Upper lobe of right lung (tissue), 1 donor: ENCODE measurements around the gene RAP2A. TPM values are rescaled to one million over a fixed set of nuclear protein-coding genes. Genes with fewer than 3 reads are reported as not detected.

ENCODE experiments used
- ATAC-seq: fragments of 200-7000 bp; cut with Tn5 transposase; one replicate; pipeline ENCODE4 v1.9.1; 2020; ENCODE audit warnings: mild to moderate bottlenecking, moderate library complexity
- DNase-seq: peaks from one replicate; pipeline ENCODE4 v3.0.0-alpha.2; 2020
- H3K27ac ChIP-seq: fragments of 200-600 bp; one replicate; pipeline ENCODE4 v1.8.0; 2022
- H3K27me3 ChIP-seq: fragments of 200-600 bp; one replicate; pipeline ENCODE4 v1.8.0; 2022; ENCODE audit warnings: mild to moderate bottlenecking
- H3K36me3 ChIP-seq: fragments of 200-600 bp; one replicate; pipeline ENCODE4 v1.8.0; 2022
- H3K4me1 ChIP-seq: fragments of 200-600 bp; one replicate; pipeline ENCODE4 v1.8.0; 2022
- H3K4me3 ChIP-seq: fragments of 200-600 bp; one replicate; pipeline ENCODE4 v1.8.0; 2022; ENCODE audit warnings: mild to moderate bottlenecking
- H3K9me3 ChIP-seq: fragments of 200-600 bp; one replicate; pipeline ENCODE4 v1.8.0; 2022
- intact Hi-C: fragments of 100-400 bp; cut with DNase I; formaldehyde crosslinking; loops from one replicate; pipeline ENCODE4 v1.11.0; 2022
- total RNA-seq: library from RNA; stranded (reverse); fragmentation: NEBNext Ultra II Directional; extraction: Animal tissue kit (Norgen Biotek cat#: 25700); gene quantifications from one replicate; pipeline ENCODE4 v1.2.1, GENCODE V29; 2021
- TF ChIP-seq, protein P1 (sequence below): fragments of 200-600 bp; IDR thresholded peaks from one replicate; pipeline ENCODE4 v1.8.0; 2022; ENCODE audit warnings: antibody characterized with exemption
- donor health status: DM: no; HTN: yes; CAD: no; lungs with severe emphysema.

Gene RAP2A
- total RNA-seq, 1 donor from 2014 or later = 60.5 TPM

DNA sequence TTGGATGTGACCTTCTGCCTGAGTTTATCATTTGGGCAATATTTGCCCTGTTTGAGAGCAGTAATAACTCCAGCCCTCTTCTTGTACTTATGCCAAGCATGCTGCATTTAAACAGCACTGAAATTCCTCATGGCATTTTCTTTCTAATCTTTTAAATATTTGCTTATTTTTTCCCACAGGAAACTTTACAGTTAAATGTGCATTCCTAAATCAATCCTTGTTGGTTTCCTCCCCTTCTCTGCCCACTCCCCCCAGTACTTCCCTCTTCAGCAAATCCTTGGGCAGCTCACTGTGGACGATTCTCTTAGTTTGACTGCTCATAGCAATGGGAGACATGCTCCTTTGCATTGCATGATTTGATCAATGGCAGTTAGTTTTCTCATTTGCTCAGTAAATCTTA, 68.7 kb downstream of the RAP2A start:
- H3K27me3 ChIP-seq = no peaks in the 10 kb centered on the region
- no peak for DNase-seq
- TF ChIP-seq, protein P1, sequence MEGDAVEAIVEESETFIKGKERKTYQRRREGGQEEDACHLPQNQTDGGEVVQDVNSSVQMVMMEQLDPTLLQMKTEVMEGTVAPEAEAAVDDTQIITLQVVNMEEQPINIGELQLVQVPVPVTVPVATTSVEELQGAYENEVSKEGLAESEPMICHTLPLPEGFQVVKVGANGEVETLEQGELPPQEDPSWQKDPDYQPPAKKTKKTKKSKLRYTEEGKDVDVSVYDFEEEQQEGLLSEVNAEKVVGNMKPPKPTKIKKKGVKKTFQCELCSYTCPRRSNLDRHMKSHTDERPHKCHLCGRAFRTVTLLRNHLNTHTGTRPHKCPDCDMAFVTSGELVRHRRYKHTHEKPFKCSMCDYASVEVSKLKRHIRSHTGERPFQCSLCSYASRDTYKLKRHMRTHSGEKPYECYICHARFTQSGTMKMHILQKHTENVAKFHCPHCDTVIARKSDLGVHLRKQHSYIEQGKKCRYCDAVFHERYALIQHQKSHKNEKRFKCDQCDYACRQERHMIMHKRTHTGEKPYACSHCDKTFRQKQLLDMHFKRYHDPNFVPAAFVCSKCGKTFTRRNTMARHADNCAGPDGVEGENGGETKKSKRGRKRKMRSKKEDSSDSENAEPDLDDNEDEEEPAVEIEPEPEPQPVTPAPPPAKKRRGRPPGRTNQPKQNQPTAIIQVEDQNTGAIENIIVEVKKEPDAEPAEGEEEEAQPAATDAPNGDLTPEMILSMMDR = no peak
- intact Hi-C loops = no loop called here
- peak overlapping the region; percentile 9 for H3K27ac ChIP-seq
- no peaks in the 10 kb centered on the region for H3K36me3 ChIP-seq
- H3K4me1 ChIP-seq = peaks cover 12% of the 10 kb centered on the region
- ATAC-seq = no peak
- no peak overlapping the region for H3K4me3 ChIP-seq
- no peaks in the 10 kb centered on the region for H3K9me3 ChIP-seq

DNA sequence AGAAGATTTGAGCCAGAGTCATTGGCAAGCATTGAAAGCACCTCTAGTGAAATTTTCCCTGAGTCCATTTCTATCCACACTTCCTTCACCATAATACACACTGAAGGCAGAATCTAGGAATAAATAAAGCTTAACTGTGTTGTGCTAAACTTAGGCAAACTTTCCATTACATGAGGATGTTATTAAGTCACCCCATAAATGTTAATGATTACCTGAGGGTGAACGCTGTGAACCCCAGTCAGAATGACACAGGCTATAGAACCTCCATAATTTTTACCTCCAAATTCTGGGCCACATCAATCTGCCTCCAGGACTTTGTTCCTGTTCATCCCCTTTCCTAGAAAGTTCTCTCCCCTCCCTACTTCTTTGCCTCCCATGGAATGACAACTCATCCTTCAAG, 71.0 kb downstream of the RAP2A start:
- ATAC-seq (no peak), DNase-seq (no peak)
- no peak overlapping the region for H3K4me3 ChIP-seq
- intact Hi-C loops = no loop called here
- H3K27ac ChIP-seq = no peak overlapping the region
- H3K27me3 ChIP-seq = no peaks in the 10 kb centered on the region
- H3K9me3 ChIP-seq = no peaks in the 10 kb centered on the region
- TF ChIP-seq, protein P1 = no peak
- no peaks in the 10 kb centered on the region for H3K36me3 ChIP-seq
- peaks cover 12% of the 10 kb centered on the region for H3K4me1 ChIP-seq

DNA sequence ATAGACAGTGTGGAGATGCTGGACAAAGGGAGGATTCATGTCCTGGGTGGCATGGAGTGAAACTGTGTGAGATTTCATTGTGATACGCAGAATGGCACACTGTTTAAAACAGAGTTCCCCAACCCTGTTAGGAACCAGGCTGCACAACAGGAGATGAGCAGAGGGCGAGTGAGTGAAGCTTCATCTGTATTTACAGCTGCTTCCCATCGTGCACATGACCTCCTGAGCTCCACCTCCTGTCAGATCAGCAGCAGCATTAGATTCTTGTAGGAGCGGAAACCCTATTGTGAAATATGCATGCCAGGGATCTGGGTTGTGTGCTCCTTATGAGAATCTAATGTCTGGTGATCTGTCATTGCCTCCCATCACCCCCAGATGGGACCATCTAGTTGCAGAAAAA, 72.5 kb downstream of the RAP2A start:
- TF ChIP-seq, protein P1 = no peak
- no peak overlapping the region for H3K4me3 ChIP-seq
- ATAC-seq (peak; percentile 49), DNase-seq (no peak)
- peaks cover 12% of the 10 kb centered on the region for H3K4me1 ChIP-seq
- H3K27ac ChIP-seq = no peak overlapping the region
- no peaks in the 10 kb centered on the region for H3K36me3 ChIP-seq
- H3K9me3 ChIP-seq = no peaks in the 10 kb centered on the region
- intact Hi-C loops = no loop called here
- no peaks in the 10 kb centered on the region for H3K27me3 ChIP-seq

DNA sequence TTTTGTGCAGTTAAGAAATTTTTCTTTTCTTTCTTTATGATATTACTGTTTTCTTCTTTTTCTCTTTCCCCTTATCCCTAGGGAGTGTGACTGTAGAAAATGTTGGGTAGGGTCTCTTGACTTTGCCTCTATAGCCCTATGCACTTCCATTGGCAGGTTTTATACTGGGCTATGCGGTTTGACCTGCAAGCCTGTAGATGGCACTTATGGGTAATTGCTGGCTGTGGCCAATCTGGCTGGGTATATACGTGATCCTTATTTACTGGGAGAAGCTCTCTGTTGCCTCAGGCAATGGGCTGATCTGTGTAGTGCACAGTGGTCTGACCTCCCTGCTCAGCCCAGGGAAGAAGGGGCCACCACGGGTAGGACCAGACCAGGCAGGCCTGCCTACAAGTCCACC, 78.8 kb downstream of the RAP2A start:
- DNase-seq (no peak), ATAC-seq (no peak)
- H3K4me1 ChIP-seq = no peaks in the 10 kb centered on the region
- H3K9me3 ChIP-seq = no peaks in the 10 kb centered on the region
- H3K36me3 ChIP-seq = no peaks in the 10 kb centered on the region
- no peak overlapping the region for H3K4me3 ChIP-seq
- intact Hi-C loops = no loop called here
- H3K27ac ChIP-seq = no peak overlapping the region
- no peaks in the 10 kb centered on the region for H3K27me3 ChIP-seq
- TF ChIP-seq, protein P1 = no peak

DNA sequence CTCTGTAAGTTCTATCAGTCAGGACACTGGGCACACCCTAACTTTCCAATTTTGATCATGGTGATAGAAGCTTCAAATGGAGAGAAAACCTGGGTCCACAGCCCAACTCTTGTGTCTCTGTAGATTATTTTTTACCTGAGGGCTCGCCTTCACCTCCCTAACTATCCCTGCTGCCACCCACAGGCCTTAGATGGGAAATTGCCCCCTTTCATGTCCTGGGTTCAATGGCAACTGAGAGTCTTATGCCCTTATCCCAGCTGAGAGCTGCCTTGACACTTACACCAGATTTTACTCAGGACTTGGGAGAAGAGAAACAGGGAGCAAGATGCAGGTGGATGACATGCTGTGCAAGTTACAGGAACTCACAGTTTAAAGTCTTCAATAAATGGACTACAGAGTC, 81.7 kb downstream of the RAP2A start:
- TF ChIP-seq, protein P1 = no peak
- no peak for DNase-seq
- ATAC-seq = no peak
- H3K27ac ChIP-seq = no peak overlapping the region
- H3K4me1 ChIP-seq = no peaks in the 10 kb centered on the region
- H3K4me3 ChIP-seq = no peak overlapping the region
- H3K36me3 ChIP-seq = no peaks in the 10 kb centered on the region
- H3K9me3 ChIP-seq = no peaks in the 10 kb centered on the region
- intact Hi-C loops = no loop called here
- H3K27me3 ChIP-seq = no peaks in the 10 kb centered on the region

DNA sequence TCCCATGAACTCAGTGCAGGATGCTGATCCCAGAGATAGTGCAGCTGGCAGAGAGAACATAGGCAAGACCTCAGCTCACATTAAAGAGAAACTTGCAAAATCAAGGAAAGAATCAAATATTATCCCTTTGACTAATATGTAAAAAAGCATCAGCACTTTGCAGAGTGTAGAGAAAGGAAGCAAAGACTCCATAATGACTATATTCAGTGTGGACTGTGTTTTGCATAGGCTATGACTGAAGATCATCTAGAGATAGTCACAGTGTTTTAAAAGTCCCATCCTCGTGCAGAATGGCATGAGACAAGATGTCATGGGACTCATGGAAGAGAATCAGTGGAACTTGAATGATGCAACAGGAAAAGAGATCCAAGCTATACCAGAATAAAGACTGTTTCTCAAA, 84.0 kb downstream of the RAP2A start:
- intact Hi-C loops = no loop called here
- no peak for ATAC-seq
- no peaks in the 10 kb centered on the region for H3K36me3 ChIP-seq
- no peaks in the 10 kb centered on the region for H3K4me1 ChIP-seq
- DNase-seq = no peak
- H3K27ac ChIP-seq = no peak overlapping the region
- H3K9me3 ChIP-seq = no peaks in the 10 kb centered on the region
- no peak overlapping the region for H3K4me3 ChIP-seq
- no peaks in the 10 kb centered on the region for H3K27me3 ChIP-seq
- TF ChIP-seq, protein P1 = no peak
